ENCODE results near the gene LMBRD1.

GRCh38 chr6:69801711-69802110 lies 4.9 kb upstream of the LMBRD1 start:
- no peak for TF ChIP-seq CTCF (IDR thresholded peaks at IDR 0.05; ENCODE audit: poor library complexity)
- TF ChIP-seq EZH2phosphoT487 (IDR thresholded peaks at IDR 0.05; ENCODE audit: low read depth, severe bottlenecking, unreplicated experiment): no peak
- no peak for TF ChIP-seq EZH2 (IDR thresholded peaks at IDR 0.05; ENCODE audit: borderline replicate concordance)

Measured in hepatocyte (in vitro differentiated cells).